ENCODE measurements around the gene PACS2.

Gene PACS2

GRCh38 chr14:105363847-105364708 is 49.5 kb downstream of the PACS2 start:
- Histone ChIP-seq H3K4me3 (peak overlapping the region; percentile 51), H3K27ac (no peak overlapping the region), H3K9ac (no peak overlapping the region), H3K27me3 (no peaks in the 10 kb centered on the region), H3K36me3 (peaks cover 43% of the 10 kb centered on the region), H3K9me3 (no peaks in the 10 kb centered on the region), H3K4me2 (peak overlapping the region; percentile 87), H4K20me1 (peaks cover 32% of the 10 kb centered on the region), H3K4me1 (peaks cover 27% of the 10 kb centered on the region)
- no peak for TF ChIP-seq Cebpa-rat (IDR thresholded peaks at IDR 0.05)

- Histone ChIP-seq H3K27me3 (no peaks in the 10 kb centered on the region), H4K20me1 (peaks cover 32% of the 10 kb centered on the region), H3K4me1 (peaks cover 27% of the 10 kb centered on the region), H3K4me3 (no peak overlapping the region; the same call in 1 of the 2 replicates), H3K9ac (peak overlapping the region; percentile 63), H3K36me3 (peaks cover 51% of the 10 kb centered on the region), H3K9me3 (no peaks in the 10 kb centered on the region), H3K4me2 (peak overlapping the region; percentile 87), H3K27ac (no peak overlapping the region)
- no peak for TF ChIP-seq Cebpa-rat (IDR thresholded peaks at IDR 0.05)
These were observed 50.6 kb downstream of the PACS2 start for GRCh38 chr14:105365101-105365500.

GRCh38 chr14:105365681-105366080 is 51.1 kb downstream of the PACS2 start:
- H3K27me3 ChIP-seq: no peaks in the 10 kb centered on the region
- H3K36me3 ChIP-seq: peaks cover 46% of the 10 kb centered on the region
- H3K4me2 ChIP-seq: peak overlapping the region; percentile 87
- H3K27ac ChIP-seq: no peak overlapping the region
- H3K9me3 ChIP-seq: no peaks in the 10 kb centered on the region
- no peak overlapping the region for H3K4me3 ChIP-seq
- H4K20me1 ChIP-seq: peaks cover 32% of the 10 kb centered on the region
- H3K4me1 ChIP-seq: peaks cover 29% of the 10 kb centered on the region
- TF ChIP-seq Cebpa-rat (IDR thresholded peaks at IDR 0.05): no peak
- peak overlapping the region; percentile 63; the same call in 1 of the 2 replicates for H3K9ac ChIP-seq

- TF ChIP-seq Cebpa-rat (IDR thresholded peaks at IDR 0.05): no peak
- peaks cover 43% of the 10 kb centered on the region for H3K36me3 ChIP-seq
These were observed 52.0 kb downstream of the PACS2 start for GRCh38 chr14:105366386-105367074.

GRCh38 chr14:105367116-105368031 is 52.8 kb downstream of the PACS2 start:
- H3K4me3 ChIP-seq: no peak overlapping the region
- H3K9me3 ChIP-seq: no peaks in the 10 kb centered on the region
- H3K36me3 ChIP-seq: peaks cover 48% of the 10 kb centered on the region
- H4K20me1 ChIP-seq: peaks cover 36% of the 10 kb centered on the region
- no peak for TF ChIP-seq Cebpa-rat (IDR thresholded peaks at IDR 0.05)
- H3K9ac ChIP-seq: 0 out of 2 replicates have a peak overlapping the region, but pooled peaks have one; percentile 6
- H3K4me2 ChIP-seq: no peak overlapping the region
- H3K27me3 ChIP-seq: no peaks in the 10 kb centered on the region
- H3K27ac ChIP-seq: no peak overlapping the region
- peaks cover 35% of the 10 kb centered on the region for H3K4me1 ChIP-seq

More at GRCh38 chr14:105366386-105367074, 52.0 kb downstream of the PACS2 start:
- peaks cover 36% of the 10 kb centered on the region for H4K20me1 ChIP-seq
- H3K9me3 ChIP-seq: no peaks in the 10 kb centered on the region
- no peaks in the 10 kb centered on the region for H3K27me3 ChIP-seq
- no peak overlapping the region for H3K4me3 ChIP-seq
- H3K4me1 ChIP-seq: peaks cover 35% of the 10 kb centered on the region
- peak overlapping the region; percentile 6; the same call in 1 of the 2 replicates for H3K9ac ChIP-seq
- no peak overlapping the region for H3K4me2 ChIP-seq
- no peak overlapping the region for H3K27ac ChIP-seq

- no peaks in the 10 kb centered on the region for H3K27me3 ChIP-seq
- H3K9ac ChIP-seq: 0 out of 2 replicates have a peak overlapping the region, but pooled peaks have one; percentile 6
- H3K9me3 ChIP-seq: no peaks in the 10 kb centered on the region
- no peak overlapping the region for H3K4me2 ChIP-seq
- H4K20me1 ChIP-seq: peaks cover 36% of the 10 kb centered on the region
- no peak for TF ChIP-seq Cebpa-rat (IDR thresholded peaks at IDR 0.05)
- peaks cover 35% of the 10 kb centered on the region for H3K4me1 ChIP-seq
- H3K4me3 ChIP-seq: no peak overlapping the region
- H3K27ac ChIP-seq: no peak overlapping the region
- H3K36me3 ChIP-seq: peaks cover 48% of the 10 kb centered on the region
These were observed 53.5 kb downstream of the PACS2 start for GRCh38 chr14:105368032-105368417.

- Histone ChIP-seq H3K27me3 (no peaks in the 10 kb centered on the region), H3K4me1 (peaks cover 32% of the 10 kb centered on the region)
- TF ChIP-seq Cebpa-rat (IDR thresholded peaks at IDR 0.05): no peak
These were observed 53.9 kb downstream of the PACS2 start for GRCh38 chr14:105368426-105368825.

GRCh38 chr14:105368910-105369652 is 54.5 kb downstream of the PACS2 start:
- Histone ChIP-seq H3K36me3 (peaks cover 55% of the 10 kb centered on the region), H3K27me3 (no peaks in the 10 kb centered on the region), H4K20me1 (peaks cover 27% of the 10 kb centered on the region), H3K4me3 (no peak overlapping the region), H3K4me2 (no peak overlapping the region), H3K9me3 (no peaks in the 10 kb centered on the region), H3K9ac (no peak overlapping the region), H3K4me1 (peaks cover 26% of the 10 kb centered on the region), H3K27ac (no peak overlapping the region)
- TF ChIP-seq Cebpa-rat (IDR thresholded peaks at IDR 0.05): no peak

More at GRCh38 chr14:105368426-105368825, 53.9 kb downstream of the PACS2 start:
- Histone ChIP-seq H3K4me2 (no peak overlapping the region), H3K36me3 (peaks cover 50% of the 10 kb centered on the region), H3K27ac (no peak overlapping the region), H3K9me3 (no peaks in the 10 kb centered on the region), H3K4me3 (no peak overlapping the region), H3K9ac (no peak overlapping the region), H4K20me1 (peaks cover 33% of the 10 kb centered on the region)

- Histone ChIP-seq H3K4me1 (peaks cover 20% of the 10 kb centered on the region), H3K27me3 (no peaks in the 10 kb centered on the region), H4K20me1 (peaks cover 23% of the 10 kb centered on the region), H3K9me3 (no peaks in the 10 kb centered on the region), H3K9ac (no peak overlapping the region), H3K4me2 (no peak overlapping the region), H3K27ac (no peak overlapping the region), H3K4me3 (no peak overlapping the region), H3K36me3 (peaks cover 55% of the 10 kb centered on the region)
- no peak for TF ChIP-seq Cebpa-rat (IDR thresholded peaks at IDR 0.05)
These were observed 55.1 kb downstream of the PACS2 start for GRCh38 chr14:105369653-105370040.
